ENCODE results near the gene CAMK2B.

- no peak for TF ChIP-seq CTCF (IDR thresholded peaks at IDR 0.05)
- no peak for TF ChIP-seq POLR2A (IDR thresholded peaks at IDR 0.05)
- TF ChIP-seq EP300 (IDR thresholded peaks at IDR 0.05) = no peak
Observed at GRCh38 chr7:44269417-44269816, 56.0 kb downstream of the CAMK2B start.

Measured in sigmoid colon (tissue), 4 donors.